H1 (cell line): ENCODE results near the gene DLGAP3. TPM values are rescaled to one million over a fixed set of nuclear protein-coding genes. Genes with fewer than 3 reads are reported as not detected.

Source experiments
- CTCF ChIA-PET: fragments of 300-600 bp; sonication (Branson Sonifier 250); formaldehyde crosslinking; loops from one replicate; lab custom pipeline; 2021; ENCODE audit not compliant: partially characterized antibody; lab: Charles Lee
- POLR2A ChIA-PET: fragments of 300-600 bp; sonication (Branson Sonifier 250); formaldehyde crosslinking; loops from one replicate; lab custom pipeline; 2021; ENCODE audit warnings: inconsistent platforms; ENCODE audit not compliant: partially characterized antibody; lab: Charles Lee
- DNase-seq, 2 experiments: peaks; one replicate each; pipeline versions ENCODE4 v3.0.0 to v3.0.0-alpha.2; 2010 to 2022; ENCODE audit warnings: low spot score in 2 of 2, low read depth in 1 of 2, mixed read lengths in 1 of 2
- FAIRE-seq: peaks from 2 replicates; lab custom pipeline; 2011; peaks lifted over from hg19 to GRCh38; lab: Jason Lieb, UNC
- H2AFZ ChIP-seq: 2 replicates; pipeline ENCODE4 v1.8.1; 2012; ENCODE audit warnings: low read length, inconsistent platforms
- H2AK5ac ChIP-seq: 2 replicates; pipeline ENCODE4 v1.6.1; 2013; ENCODE audit warnings: low read depth, low read length
- H2BK120ac ChIP-seq: replicated peaks from 2 replicates; pipeline ENCODE3; 2013; ENCODE audit warnings: low read depth, low read length, inconsistent platforms
- H2BK12ac ChIP-seq: 2 replicates; pipeline ENCODE4 v1.6.1; 2013; ENCODE audit warnings: low read depth, low read length
- H2BK15ac ChIP-seq: 2 replicates; pipeline ENCODE4 v1.6.1; 2013; ENCODE audit warnings: low read length
- H2BK20ac ChIP-seq: 2 replicates; pipeline ENCODE4 v1.6.1; 2013; ENCODE audit warnings: low read length
- H2BK5ac ChIP-seq: 2 replicates; pipeline ENCODE4 v1.6.1; 2013; ENCODE audit warnings: low read depth, low read length
- H3K14ac ChIP-seq: 2 replicates; pipeline ENCODE4 v1.6.1; 2013; ENCODE audit warnings: inconsistent platforms; ENCODE audit not compliant: insufficient read length
- H3K18ac ChIP-seq: 2 replicates; pipeline ENCODE4 v1.6.1; 2013; ENCODE audit warnings: low read length; ENCODE audit errors: extremely low read depth
- H3K23ac ChIP-seq: 2 replicates; pipeline ENCODE4 v1.6.1; 2013; ENCODE audit warnings: inconsistent platforms; ENCODE audit not compliant: insufficient read length
- H3K23me2 ChIP-seq: 2 replicates; pipeline ENCODE4 v1.6.1; 2013; ENCODE audit warnings: low read depth, low read length
- H3K27ac ChIP-seq: 2 replicates; pipeline ENCODE4 v1.6.1; 2011; ENCODE audit warnings: low read depth, low read length, inconsistent platforms
- H3K27me3 ChIP-seq, 4 experiments: replicated peaks in 1 of 4; 1 replicate in 1 of 4; 2 replicates in 3 of 4; pipeline versions ENCODE4 v1.6.1 to v1.8.1; 2011 to 2013; ENCODE audit warnings: low read length in 3 of 4, mild to moderate bottlenecking in 3 of 4, inconsistent platforms in 2 of 4, mixed read lengths in 2 of 4, moderate library complexity in 1 of 4; ENCODE audit not compliant: control insufficient read depth in 3 of 4, insufficient read depth in 3 of 4; ENCODE audit errors: extremely low read depth in 1 of 4
- H3K36me3 ChIP-seq, 4 experiments: 2 replicates each; pipeline versions ENCODE4 v1.6.1 to v1.8.1; 2011 to 2013; ENCODE audit warnings: mild to moderate bottlenecking in 4 of 4, low read length in 3 of 4, moderate library complexity in 2 of 4, control low read depth in 1 of 4, inconsistent platforms in 1 of 4; ENCODE audit not compliant: insufficient read depth in 4 of 4, control insufficient read depth in 2 of 4
- H3K4ac ChIP-seq: replicated peaks from 2 replicates; pipeline ENCODE3; 2013; ENCODE audit warnings: low read length, low read depth, mixed read lengths, inconsistent platforms; ENCODE audit not compliant: insufficient read length
- H3K4me1 ChIP-seq, 4 experiments: replicated peaks in 1 of 4; 1 replicate in 1 of 4; 2 replicates in 3 of 4; pipeline versions ENCODE4 v1.6.1 to v1.8.1; 2011 to 2013; ENCODE audit warnings: low read length in 3 of 4, inconsistent platforms in 2 of 4, mixed read lengths in 1 of 4; ENCODE audit not compliant: insufficient read depth in 4 of 4, control insufficient read depth in 3 of 4
- H3K4me2 ChIP-seq, 2 experiments: 2 replicates each; pipeline versions ENCODE4 v1.6.1 to v1.8.1; 2011 to 2013; ENCODE audit warnings: low read depth in 2 of 2, low read length in 2 of 2, control low read depth in 1 of 2, inconsistent platforms in 1 of 2, mild to moderate bottlenecking in 1 of 2; ENCODE audit not compliant: insufficient read depth in 1 of 2
- H3K4me3 ChIP-seq, 4 experiments: fragments of 200-600, 300-600 bp in 1 of 4; sonication (generic), shearing (Covaris generic), sonication (Bioruptor Twin) in 1 of 4; 2 replicates each; pipeline versions ENCODE4 v1.5.1 to v1.8.1; 2011 to 2016; ENCODE audit warnings: low read length in 4 of 4, low read depth in 3 of 4, control low read depth in 2 of 4, inconsistent platforms in 2 of 4, mild to moderate bottlenecking in 2 of 4, mixed read lengths in 1 of 4, moderate library complexity in 1 of 4; ENCODE audit not compliant: insufficient read depth in 2 of 4; ENCODE audit errors: extremely low read depth in 1 of 4
- H3K56ac ChIP-seq: replicated peaks from 2 replicates; pipeline ENCODE3; 2013; ENCODE audit warnings: low read depth, mild to moderate bottlenecking, mixed read lengths, low read length, inconsistent platforms; ENCODE audit not compliant: insufficient read length
- H3K79me1 ChIP-seq: 2 replicates; pipeline ENCODE4 v1.6.1; 2013; ENCODE audit warnings: low read depth, low read length, control low read depth
- H3K79me2 ChIP-seq, 2 experiments: 2 replicates each; pipeline versions ENCODE4 v1.6.1 to v1.8.1; 2012 to 2013; ENCODE audit warnings: low read length in 2 of 2, mild to moderate bottlenecking in 2 of 2, inconsistent platforms in 1 of 2; ENCODE audit not compliant: insufficient read depth in 2 of 2, control insufficient read depth in 1 of 2
- H3K9ac ChIP-seq, 4 experiments: replicated peaks in 1 of 4; 1 replicate in 1 of 4; 2 replicates in 3 of 4; pipeline versions ENCODE4 v1.6.1 to v1.8.1; 2011 to 2013; ENCODE audit warnings: low read depth in 3 of 4, low read length in 3 of 4, control low read depth in 2 of 4, mild to moderate bottlenecking in 2 of 4, moderate library complexity in 2 of 4, inconsistent platforms in 1 of 4; ENCODE audit errors: extremely low read depth in 1 of 4
- H3K9me3 ChIP-seq, 2 experiments: 2 replicates each; pipeline versions ENCODE4 v1.6.1 to v1.8.1; 2012 to 2013; ENCODE audit warnings: mild to moderate bottlenecking in 2 of 2, moderate library complexity in 2 of 2, control low read depth in 1 of 2, inconsistent platforms in 1 of 2, low read depth in 1 of 2, low read length in 1 of 2, mixed read lengths in 1 of 2; ENCODE audit not compliant: insufficient read depth in 2 of 2
- H4K20me1 ChIP-seq, 2 experiments: replicated peaks in 1 of 2; 2 replicates each; pipeline versions ENCODE3 to v1.8.1; 2011 to 2013; ENCODE audit warnings: inconsistent platforms in 2 of 2, low read length in 2 of 2, mild to moderate bottlenecking in 1 of 2; ENCODE audit not compliant: insufficient read depth in 2 of 2, control insufficient read depth in 1 of 2
- H4K5ac ChIP-seq: 2 replicates; pipeline ENCODE4 v1.6.1; 2013; ENCODE audit warnings: low read length, low read depth, mixed read lengths, inconsistent platforms; ENCODE audit not compliant: insufficient read length
- H4K8ac ChIP-seq: 2 replicates; pipeline ENCODE4 v1.8.0; 2013; ENCODE audit warnings: mild to moderate bottlenecking, moderate library complexity, low read length, inconsistent platforms; ENCODE audit not compliant: insufficient read depth; ENCODE audit errors: extremely low read depth
- H4K91ac ChIP-seq: replicated peaks from 2 replicates; pipeline ENCODE3; 2013; ENCODE audit warnings: low read length, mixed read lengths, inconsistent platforms; ENCODE audit not compliant: insufficient read length
- BRCA1 ChIP-seq: IDR thresholded peaks from 2 replicates; pipeline ENCODE4 v1.6.1; 2012; ENCODE audit warnings: low read depth, low read length, improper control_type of control experiment
- CREB1 ChIP-seq: IDR thresholded peaks from 2 replicates; pipeline ENCODE4 v1.6.1; 2012; ENCODE audit warnings: inconsistent platforms
- MAFK ChIP-seq: IDR thresholded peaks from 2 replicates; pipeline ENCODE4 v1.6.1; 2012; ENCODE audit warnings: low read depth, mild to moderate bottlenecking, improper control_type of control experiment, low read length
- NANOG ChIP-seq: IDR thresholded peaks from 2 replicates; pipeline ENCODE4 v1.6.1; 2011; ENCODE audit warnings: low read length, low read depth, mild to moderate bottlenecking, inconsistent platforms; ENCODE audit not compliant: insufficient read depth, poor library complexity, severe bottlenecking
- RAD21 ChIP-seq, 2 experiments: IDR thresholded peaks in 1 of 2; conservative IDR thresholded peaks in 1 of 2; 2 replicates each; pipeline ENCODE4 v1.6.1; 2011; ENCODE audit warnings: low read depth in 2 of 2, low read length in 2 of 2, improper control_type of control experiment in 1 of 2, inconsistent platforms in 1 of 2, mild to moderate bottlenecking in 1 of 2, moderate library complexity in 1 of 2
- RBBP5 ChIP-seq: IDR thresholded peaks from 2 replicates; pipeline ENCODE4 v1.7.1; 2012; ENCODE audit warnings: low read depth, mild to moderate bottlenecking, inconsistent platforms, low read length, moderate library complexity, borderline replicate concordance
- SUZ12 ChIP-seq: fragments of 200-600 bp; sonication (generic); IDR thresholded peaks from 2 replicates; pipeline ENCODE4 v1.6.1; 2012; ENCODE audit warnings: mild to moderate bottlenecking, inconsistent platforms, low read length, moderate library complexity, mixed read lengths
- TEAD4 ChIP-seq: IDR thresholded peaks from 2 replicates; pipeline ENCODE4 v1.6.1; 2012; ENCODE audit warnings: low read depth, low read length, inconsistent platforms, mixed read lengths
- YY1 ChIP-seq: IDR thresholded peaks from 2 replicates; pipeline ENCODE4 v1.6.1; 2011; ENCODE audit warnings: low read depth, mild to moderate bottlenecking, low read length
- WGBS, 2 experiments: shearing (Covaris generic) in 1 of 2; methylation state at CpG; one replicate each; pipeline versions ENCODE4 v1.1.6 to v1.1.7; 2013 to 2015; ENCODE audit warnings: low lambda C conversion rate in 2 of 2, mixed read lengths in 2 of 2, inconsistent platforms in 1 of 2, low coverage in 1 of 2, missing lambda C conversion rate in 1 of 2; ENCODE audit not compliant: insufficient replicate concordance in 2 of 2, insufficient coverage in 1 of 2, insufficient read length in 1 of 2; ENCODE audit errors: extremely low coverage in 1 of 2, missing lambda C conversion rate in 1 of 2; 5-methylcytosine and 5-hydroxymethylcytosine counted together
- polyA plus RNA-seq, 7 experiments: library from polyadenylated mRNA; depleted of rRNA in 3 of 7; stranded (reverse) in 5 of 7; unstranded in 2 of 7; fragments of >200 nt in 5 of 7; fragments of 200-250 nt in 2 of 7; gene quantifications; 1 replicate in 5 of 7; 2 replicates in 1 of 7; 4 replicates in 1 of 7; pipeline versions ENCODE4 v1.2.1 to v1.2.3, GENCODE V29; 2011 to 2013; ENCODE audit warnings: missing spikeins in 2 of 7, mixed read lengths in 2 of 7
- total RNA-seq: library from RNA; stranded (reverse); fragmentation: NEBNext Ultra II Directional; extraction: Animal tissue kit (Norgen Biotek cat#: 25700); gene quantifications from 2 replicates; pipeline ENCODE4 v1.2.1, GENCODE V29; 2021
- TF ChIP-seq, protein P1 (sequence below): IDR thresholded peaks from 2 replicates; pipeline ENCODE4 v1.6.1; 2012; ENCODE audit warnings: inconsistent platforms

The DLGAP3 gene
- total and polyA plus RNA-seq, 2 of the 8 experiments (the other 6 are each of a cell fraction or from before 2014, with no cell fraction given), result 3.8 to 13.2 TPM

DNA sequence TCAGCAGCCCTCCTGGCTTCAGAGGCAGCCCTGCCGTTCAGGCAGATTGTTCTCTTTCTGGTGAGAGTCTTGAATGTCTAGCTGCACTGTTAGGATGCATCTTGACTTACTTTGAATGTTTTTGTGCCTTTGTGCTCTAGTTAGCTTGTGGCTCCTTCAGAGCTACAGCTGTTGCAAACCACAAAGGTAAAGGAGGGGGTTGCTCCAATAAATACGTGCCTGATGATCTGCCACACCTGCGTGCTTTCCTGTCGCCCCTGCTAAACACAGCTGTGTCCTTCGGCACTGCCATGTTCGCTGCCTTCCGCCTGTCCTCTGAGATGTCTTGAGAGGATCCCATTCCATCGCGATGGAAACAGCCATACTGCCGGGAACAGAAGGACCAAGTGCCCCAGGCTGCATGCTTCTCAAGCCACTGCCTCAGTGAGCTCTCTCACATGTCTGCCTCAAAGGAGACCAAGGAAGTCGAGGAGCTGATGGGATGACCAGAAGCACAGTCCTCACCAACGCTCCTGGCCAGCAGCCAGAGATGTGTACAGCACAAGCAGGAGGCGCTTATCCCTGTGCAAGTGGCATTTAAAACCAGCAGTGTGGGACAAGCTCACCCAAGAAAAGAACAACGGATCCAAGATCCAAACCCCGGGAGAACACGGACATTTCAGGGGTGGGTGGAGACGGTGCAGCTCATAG is 57.9 kb downstream of the DLGAP3 start:
- no peak overlapping the region for H2AK5ac ChIP-seq
- FAIRE-seq, result no peak
- CTCF ChIA-PET, result interaction anchor here (1.0 to 9.6 kb wide), 7 partner anchors 10 to 85 kb away, joined by 4 to 103 read pairs (median 5); partner anchors contain the start of gene SMIM12
- no peak overlapping the region for H3K18ac ChIP-seq
- no peaks in the 10 kb centered on the region; the same call in 1 of the 2 replicates for H3K79me1 ChIP-seq
- no peak overlapping the region for H3K14ac ChIP-seq
- H3K9me3 ChIP-seq, result no peaks in the 10 kb centered on the region
- no peak overlapping the region for H4K91ac ChIP-seq
- no peak overlapping the region for H3K27ac ChIP-seq
- H4K8ac ChIP-seq, result no peak overlapping the region
- no peak overlapping the region for H4K5ac ChIP-seq
- no peak overlapping the region for H2BK120ac ChIP-seq
- H2BK20ac ChIP-seq, result no peak overlapping the region
- peaks cover 0 to 3% of the 10 kb centered on the region in 2 experiments for H4K20me1 ChIP-seq
- H3K4ac ChIP-seq, result no peak overlapping the region
- 82% methylated on average over 17 of the region's 17 CpGs; no CpG with 5 or more reads in 1 of the 2 experiments for WGBS, 2 experiments
- H3K23me2 ChIP-seq, result no peaks in the 10 kb centered on the region; the same call in 1 of the 2 replicates
- no peak overlapping the region for H3K56ac ChIP-seq
- no peak for DNase-seq
- no peak overlapping the region; the same call in 1 of the 2 replicates for H2BK5ac ChIP-seq
- H3K4me2 ChIP-seq, result no peak overlapping the region
- POLR2A ChIA-PET, result interaction anchor here (0.6 to 1.6 kb wide), 4 partner anchors 9 to 310 kb away, joined by 3 to 4 read pairs (median 4); partner anchors contain the start of genes SMIM12 and ZMYM6
- peaks cover 0 to 8% (median under 1%) of the 10 kb centered on the region in 4 experiments; a peak in 1 of 7 replicates for H3K27me3 ChIP-seq
- H3K9ac ChIP-seq, result no peak overlapping the region
- no peaks in the 10 kb centered on the region for H3K79me2 ChIP-seq
- H2AFZ ChIP-seq, result no peak overlapping the region
- TF ChIP-seq RBBP5, result no peak
- TF ChIP-seq MAFK, result no peak
- no peak for TF ChIP-seq BRCA1
- no peak for TF ChIP-seq YY1
- TF ChIP-seq RAD21 (IDR thresholded peaks at IDR 0.05 in 1 of 2, conservative IDR thresholded peaks at IDR 0.05 in 1 of 2; ENCODE audit: low read depth in 2 of 2, low read length in 2 of 2), result no peak
- TF ChIP-seq TEAD4, result no peak
- no peak for TF ChIP-seq NANOG
- TF ChIP-seq, protein P1, sequence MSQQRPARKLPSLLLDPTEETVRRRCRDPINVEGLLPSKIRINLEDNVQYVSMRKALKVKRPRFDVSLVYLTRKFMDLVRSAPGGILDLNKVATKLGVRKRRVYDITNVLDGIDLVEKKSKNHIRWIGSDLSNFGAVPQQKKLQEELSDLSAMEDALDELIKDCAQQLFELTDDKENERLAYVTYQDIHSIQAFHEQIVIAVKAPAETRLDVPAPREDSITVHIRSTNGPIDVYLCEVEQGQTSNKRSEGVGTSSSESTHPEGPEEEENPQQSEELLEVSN, result no peak
- TF ChIP-seq CREB1, result no peak
- no peak for TF ChIP-seq SUZ12
- TF ChIP-seq, all 59 proteins: peak for 0
- no peak overlapping the region for H2BK12ac ChIP-seq
- H3K36me3 ChIP-seq, result no peaks in the 10 kb centered on the region
- H3K4me3 ChIP-seq, result no peak overlapping the region
- peaks cover 0 to 5% (median 2%) of the 10 kb centered on the region in 4 experiments; a peak in 2 of 7 replicates for H3K4me1 ChIP-seq
- H3K23ac ChIP-seq, result no peak overlapping the region
- H2BK15ac ChIP-seq, result no peak overlapping the region
